T1000 (cell line): Measurements from ENCODE around the gene ATP8A2.

Experiments used
- DNase-seq: peaks from one replicate; lab custom pipeline; 2025; ENCODE audit warnings: mixed read lengths; lab: John Stamatoyannopoulos, UW

ATP8A2 gene

DNA sequence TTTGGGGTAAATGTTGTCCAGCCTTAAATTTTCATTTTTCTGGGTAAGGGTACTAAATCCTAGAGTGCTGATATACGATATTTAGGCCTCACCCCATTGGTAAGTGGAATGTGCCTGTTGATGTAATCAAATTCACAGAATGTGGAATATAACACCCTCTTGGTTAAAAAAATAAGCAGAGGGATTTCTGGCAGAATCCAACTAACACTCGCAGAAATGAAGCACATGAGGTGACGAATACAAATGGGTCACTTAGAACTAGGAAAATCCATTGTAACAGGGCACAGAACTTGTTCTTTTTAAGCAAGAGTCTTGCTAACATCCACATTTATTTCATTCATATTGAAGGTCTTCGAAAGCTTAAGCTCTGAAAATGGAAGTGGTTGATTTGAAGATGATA lies 359.8 kb downstream of the ATP8A2 start:
- DNase-seq: no peak

GRCh38 chr13:25732111-25732865 lies 360.5 kb downstream of the ATP8A2 start:
- DNase-seq: no peak

- DNase-seq: no peak
Measured at GRCh38 chr13:25733001-25733491, 361.3 kb downstream of the ATP8A2 start.

GRCh38 chr13:25733696-25734435 lies 362.1 kb downstream of the ATP8A2 start:
- no peak for DNase-seq

GRCh38 chr13:25738342-25739196 lies 366.8 kb downstream of the ATP8A2 start:
- no peak for DNase-seq

GRCh38 chr13:25739376-25739775 lies 367.6 kb downstream of the ATP8A2 start:
- DNase-seq: no peak

- DNase-seq: no peak
Measured at GRCh38 chr13:25741796-25742195, 370.0 kb downstream of the ATP8A2 start.

DNA sequence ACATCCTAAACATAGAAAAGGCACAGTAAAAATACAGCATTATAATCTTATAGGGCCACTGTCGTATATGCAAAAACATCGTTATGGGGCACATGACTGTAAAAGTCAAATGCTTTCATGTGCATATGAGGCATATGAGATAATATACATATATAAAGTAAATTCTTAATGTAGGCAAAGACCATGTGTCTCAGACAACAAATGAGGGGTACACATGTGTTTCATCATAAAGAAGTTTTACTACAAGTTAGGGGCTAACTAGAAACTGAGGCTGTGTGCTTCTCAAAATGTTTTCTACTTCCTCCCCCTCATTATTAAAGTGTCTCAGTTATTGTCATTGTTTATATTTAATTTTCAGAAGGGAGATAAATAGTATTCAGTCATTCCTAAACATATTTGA lies 370.4 kb downstream of the ATP8A2 start:
- DNase-seq: no peak

GRCh38 chr13:25743421-25743820 lies 371.6 kb downstream of the ATP8A2 start:
- DNase-seq: no peak

- DNase-seq: no peak
Measured at GRCh38 chr13:25744178-25744577, 372.4 kb downstream of the ATP8A2 start.

GRCh38 chr13:25746131-25746530 lies 374.4 kb downstream of the ATP8A2 start:
- DNase-seq: no peak

DNA sequence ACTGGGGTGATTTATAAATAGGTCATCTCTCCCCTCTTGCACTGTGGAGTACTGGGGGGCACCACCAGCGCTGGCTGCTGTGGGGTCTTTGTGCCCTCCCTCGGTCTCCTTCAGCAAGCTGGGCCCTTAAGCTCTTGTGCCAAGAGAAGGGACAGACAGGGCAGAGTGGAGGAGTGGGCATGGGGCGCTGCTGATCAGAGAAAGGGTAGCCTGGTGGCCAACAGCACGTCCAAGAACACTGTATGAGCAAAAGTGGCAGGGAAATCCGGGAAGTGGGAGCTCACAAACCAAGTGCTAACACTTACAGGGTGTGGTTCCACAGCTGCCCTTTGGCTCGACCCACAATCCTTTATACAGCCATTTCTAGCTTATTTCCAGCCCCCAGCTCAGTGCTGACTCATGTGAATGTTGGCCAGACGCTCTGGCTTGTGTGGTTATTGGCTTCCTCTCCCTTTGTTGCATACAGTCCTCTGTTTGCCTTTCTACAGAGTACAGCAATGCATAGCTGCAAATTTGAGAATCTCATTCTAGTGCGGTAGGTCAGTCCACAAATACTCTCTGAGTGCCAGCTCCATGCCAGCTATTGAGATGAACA lies 381.3 kb downstream of the ATP8A2 start:
- DNase-seq: no peak

- DNase-seq: no peak
Measured at GRCh38 chr13:25753976-25754375, 382.2 kb downstream of the ATP8A2 start.

- no peak for DNase-seq
Measured at GRCh38 chr13:25756251-25756650, 384.5 kb downstream of the ATP8A2 start.

DNA sequence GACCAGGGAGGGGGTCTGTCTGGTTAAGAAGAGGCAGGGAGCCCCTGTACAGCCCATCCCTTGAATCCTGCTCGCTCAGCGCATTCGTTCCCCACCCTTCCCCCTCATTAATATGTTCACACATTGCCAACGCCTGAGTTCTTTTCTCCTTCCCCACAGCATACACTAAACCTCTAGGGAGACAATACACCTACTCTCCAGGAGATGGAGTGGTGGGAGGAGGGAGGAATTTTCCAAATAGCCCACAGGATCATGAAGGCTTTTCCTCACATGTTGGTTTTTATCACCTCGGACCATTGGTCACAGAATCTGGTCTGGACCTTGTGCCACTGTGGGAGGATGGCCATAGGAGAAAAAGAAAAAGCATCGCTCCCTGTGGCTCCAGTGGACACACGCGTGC lies 385.1 kb downstream of the ATP8A2 start:
- DNase-seq: no peak

DNA sequence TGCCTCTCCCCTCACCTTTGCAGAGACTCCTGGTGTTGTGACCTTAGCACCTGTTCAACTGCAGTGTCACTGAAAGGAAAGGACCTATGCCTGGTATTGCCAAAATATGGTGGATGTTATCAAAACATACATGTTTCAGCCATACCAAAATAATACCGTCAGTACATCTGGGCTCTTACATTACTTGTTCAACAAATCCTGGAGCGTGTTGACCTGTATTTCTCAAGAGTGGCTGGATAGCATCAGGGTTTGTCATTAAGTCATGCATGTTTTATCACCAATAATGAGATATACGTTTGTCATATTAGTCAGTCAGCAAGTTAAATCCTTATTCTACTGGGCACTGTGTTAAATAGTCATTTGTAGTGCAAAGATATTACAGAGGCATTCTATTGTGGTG lies 389.3 kb downstream of the ATP8A2 start:
- no peak for DNase-seq

DNA sequence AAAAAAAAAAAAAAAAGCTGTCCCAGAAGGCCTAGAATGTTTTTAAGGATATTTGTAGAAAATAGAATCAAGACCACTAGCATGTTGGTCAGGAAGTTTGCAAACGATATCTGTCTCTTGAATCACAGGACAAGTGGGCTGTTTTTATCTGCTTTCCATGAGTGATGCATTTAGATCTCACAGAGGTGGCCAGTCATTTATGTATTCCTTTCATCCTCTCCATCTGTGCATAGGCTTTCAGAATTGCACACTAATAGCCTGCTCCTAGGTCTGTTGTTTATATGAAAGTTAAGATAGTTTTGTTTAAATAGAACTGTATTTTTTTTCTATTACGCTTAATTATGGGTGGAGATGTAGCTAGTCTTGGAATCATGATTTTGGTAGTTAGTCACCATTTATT lies 390.5 kb downstream of the ATP8A2 start:
- no peak for DNase-seq

DNA sequence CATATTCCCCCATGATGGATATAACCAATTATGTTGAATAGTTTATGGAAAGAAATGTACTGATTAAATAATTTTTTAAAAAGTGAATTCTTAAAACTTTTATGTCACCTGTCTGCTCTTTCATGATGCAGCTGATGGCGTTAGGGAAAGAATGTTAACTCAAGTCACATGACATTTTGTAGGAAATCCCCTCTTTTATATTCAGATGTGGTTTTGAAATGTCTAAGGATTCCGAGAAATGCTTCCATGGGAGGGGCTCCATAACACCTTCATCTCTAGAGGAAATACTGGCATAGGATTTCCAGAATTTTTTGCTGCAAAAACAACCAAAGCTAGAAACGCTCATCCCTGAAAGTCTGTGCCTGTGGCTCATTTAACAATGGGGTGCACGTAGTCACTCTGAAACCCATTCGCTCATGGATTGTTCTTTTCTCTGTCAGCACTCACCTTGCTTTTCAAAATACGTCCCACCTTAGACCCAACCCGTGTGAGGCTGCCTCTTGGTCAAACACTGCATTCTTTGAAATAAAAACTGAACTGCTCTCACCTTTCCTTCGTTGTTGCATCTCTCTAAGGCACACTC lies 391.1 kb downstream of the ATP8A2 start:
- no peak for DNase-seq

- no peak for DNase-seq
Measured at GRCh38 chr13:25764378-25764777, 392.6 kb downstream of the ATP8A2 start.

- DNase-seq: no peak
Measured at GRCh38 chr13:25765266-25765665, 393.5 kb downstream of the ATP8A2 start.

- no peak for DNase-seq
Measured at GRCh38 chr13:25766576-25766975, 394.8 kb downstream of the ATP8A2 start.

DNA sequence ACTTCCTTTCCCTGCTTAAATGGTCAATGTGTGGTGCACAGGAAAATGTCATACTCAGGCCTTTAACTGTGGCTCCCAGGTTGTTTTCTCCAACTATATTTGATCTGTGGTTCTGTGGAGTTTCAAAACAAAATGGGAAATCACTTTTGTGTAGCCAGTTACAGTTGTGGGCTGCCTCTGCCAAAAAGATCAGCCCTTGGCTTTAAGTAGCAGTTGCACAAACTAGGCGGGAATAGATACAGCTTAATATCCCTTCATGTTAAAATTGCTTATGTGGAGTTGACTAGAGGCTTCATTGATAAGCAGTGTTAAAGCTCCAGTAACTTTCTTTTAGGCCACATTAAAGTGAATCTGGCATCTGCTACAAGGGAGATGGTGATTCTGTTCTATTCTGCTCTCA lies 395.2 kb downstream of the ATP8A2 start:
- no peak for DNase-seq
